ENCODE measurements around the gene ARL3.
A peak's percentile ranks its signal among the peaks of the same experiment; 100 is the strongest.
"Not testable (repeated sequence)": the region's sequence is repeated elsewhere in the genome, so short reads cannot be mapped to it uniquely, and the experiment has no call there.

The ARL3 gene

DNA sequence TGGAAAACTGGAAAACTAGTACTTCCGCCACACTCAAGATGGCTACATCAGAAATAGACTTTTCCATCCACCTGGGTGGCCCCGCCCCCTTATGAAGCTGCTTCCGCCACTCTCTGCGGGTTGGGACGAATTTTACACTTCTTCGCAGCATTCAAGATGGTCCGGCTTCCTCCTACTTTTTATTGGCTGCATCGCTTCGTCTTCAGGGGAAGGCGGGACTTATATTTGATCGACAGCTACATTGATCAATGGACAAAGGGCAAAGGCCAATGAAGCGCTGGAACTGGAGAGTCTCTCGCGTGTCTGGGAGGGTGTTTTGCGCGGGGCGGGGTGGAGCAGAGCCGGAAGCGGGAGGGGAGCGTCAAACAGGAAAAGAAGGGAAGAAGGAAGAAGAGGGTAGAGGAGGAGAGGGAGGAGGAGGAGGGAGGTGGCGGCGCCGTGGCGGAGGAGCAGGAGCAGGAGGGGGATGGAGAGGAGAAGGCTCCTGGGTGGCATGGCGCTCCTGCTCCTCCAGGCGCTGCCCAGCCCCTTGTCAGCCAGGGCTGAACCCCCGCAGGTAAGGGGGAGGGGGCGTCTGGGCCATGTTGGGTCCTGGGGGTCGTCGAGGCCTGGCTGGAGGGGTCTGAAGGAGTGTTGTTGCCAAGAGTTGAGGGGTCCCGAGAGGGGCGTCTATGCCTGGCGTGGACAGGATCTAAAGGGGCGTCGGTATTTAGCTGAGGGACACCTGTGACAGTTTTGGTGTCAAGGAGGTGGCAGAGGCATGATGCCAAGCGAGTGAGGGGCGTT is 29.6 kb upstream of the ARL3 start, which contains the start of gene WBP1L:
TSS of gene WBP1L (plus strand) at position 361 of the 786 bp plus-strand sequence. CDS start at position 467, 106 bp downstream.
- TF ChIP-seq, protein P1, sequence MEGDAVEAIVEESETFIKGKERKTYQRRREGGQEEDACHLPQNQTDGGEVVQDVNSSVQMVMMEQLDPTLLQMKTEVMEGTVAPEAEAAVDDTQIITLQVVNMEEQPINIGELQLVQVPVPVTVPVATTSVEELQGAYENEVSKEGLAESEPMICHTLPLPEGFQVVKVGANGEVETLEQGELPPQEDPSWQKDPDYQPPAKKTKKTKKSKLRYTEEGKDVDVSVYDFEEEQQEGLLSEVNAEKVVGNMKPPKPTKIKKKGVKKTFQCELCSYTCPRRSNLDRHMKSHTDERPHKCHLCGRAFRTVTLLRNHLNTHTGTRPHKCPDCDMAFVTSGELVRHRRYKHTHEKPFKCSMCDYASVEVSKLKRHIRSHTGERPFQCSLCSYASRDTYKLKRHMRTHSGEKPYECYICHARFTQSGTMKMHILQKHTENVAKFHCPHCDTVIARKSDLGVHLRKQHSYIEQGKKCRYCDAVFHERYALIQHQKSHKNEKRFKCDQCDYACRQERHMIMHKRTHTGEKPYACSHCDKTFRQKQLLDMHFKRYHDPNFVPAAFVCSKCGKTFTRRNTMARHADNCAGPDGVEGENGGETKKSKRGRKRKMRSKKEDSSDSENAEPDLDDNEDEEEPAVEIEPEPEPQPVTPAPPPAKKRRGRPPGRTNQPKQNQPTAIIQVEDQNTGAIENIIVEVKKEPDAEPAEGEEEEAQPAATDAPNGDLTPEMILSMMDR (IDR thresholded peaks at IDR 0.05; ENCODE audit: low read depth, low read length): no peak
- peak within 1 kb of the TSS; percentile 99 for H3K4me3 ChIP-seq (ENCODE audit: low read depth, low read length)

- no peak overlapping the region for H3K4me3 ChIP-seq (ENCODE audit: low read depth, low read length)
- TF ChIP-seq, protein P1 (IDR thresholded peaks at IDR 0.05; ENCODE audit: low read depth, low read length): no peak
Observed at GRCh38 chr10:102743078-102743587, 28.9 kb upstream of the ARL3 start.

GRCh38 chr10:102742313-102742712 is 28.1 kb upstream of the ARL3 start:
- H3K4me3 ChIP-seq (ENCODE audit: low read depth, low read length): not testable (repeated sequence)

GRCh38 chr10:102741726-102742237 is 27.6 kb upstream of the ARL3 start:
- TF ChIP-seq, protein P1 (IDR thresholded peaks at IDR 0.05; ENCODE audit: low read depth, low read length): no peak
- H3K4me3 ChIP-seq (ENCODE audit: low read depth, low read length): no peak overlapping the region

GRCh38 chr10:102740229-102740628 is 26.0 kb upstream of the ARL3 start:
- TF ChIP-seq, protein P1 (IDR thresholded peaks at IDR 0.05; ENCODE audit: low read depth, low read length): no peak
- H3K4me3 ChIP-seq (ENCODE audit: low read depth, low read length): no peak overlapping the region

GRCh38 chr10:102738692-102739121 is 24.5 kb upstream of the ARL3 start:
- TF ChIP-seq, protein P1 (IDR thresholded peaks at IDR 0.05; ENCODE audit: low read depth, low read length): no peak

GRCh38 chr10:102735065-102735562 is 20.9 kb upstream of the ARL3 start:
- H3K4me3 ChIP-seq (ENCODE audit: low read depth, low read length): no peak overlapping the region
- TF ChIP-seq, protein P1 (IDR thresholded peaks at IDR 0.05; ENCODE audit: low read depth, low read length): no peak

More at GRCh38 chr10:102738692-102739121, 24.5 kb upstream of the ARL3 start:
- H3K4me3 ChIP-seq (ENCODE audit: low read depth, low read length): no peak overlapping the region
